HT1080 (cell line): ENCODE data around the gene SAMMSON. TPM values are rescaled to one million over a fixed set of nuclear protein-coding genes. Genes with fewer than 3 reads are reported as not detected.
A peak's percentile ranks its signal among the peaks of the same experiment; 100 is the strongest.

Experiments
- DNase-seq: peaks from one replicate; pipeline ENCODE4 v3.0.0-alpha.2; 2015; ENCODE audit warnings: low read depth
- polyA plus RNA-seq, 2 experiments: library from polyadenylated mRNA; depleted of rRNA; stranded (reverse); fragments of >200 nt; gene quantifications; 2 replicates each; pipeline ENCODE4 v1.2.3, GENCODE V29; 2015
- total RNA-seq: library from RNA; depleted of rRNA; stranded (reverse); fragments of >200 nt; shearing (Covaris generic); gene quantifications from 2 replicates; pipeline ENCODE4 v1.2.3, GENCODE V29; 2014; rRNA removed

SAMMSON gene
- total RNA-seq, result 0.43 and 0.93 TPM in 2 replicates
- polyA plus RNA-seq (2015; cell fraction: cytosol; rRNA removed), result 0.40 and 0.55 TPM in 2 replicates
- polyA plus RNA-seq (2015; cell fraction: nucleus; rRNA removed), result 0.49 and 0.57 TPM in 2 replicates

- peak; percentile 94 for DNase-seq
Observed at GRCh38 chr3:69999140-70000027, at the start of gene SAMMSON. SAMMSON (plus strand) TSS chr3:69999733.

- DNase-seq, result no peak
Observed at GRCh38 chr3:69951616-69952015, 47.9 kb upstream of the SAMMSON start.

GRCh38 chr3:69959581-69959980 is 40.0 kb upstream of the SAMMSON start:
- no peak for DNase-seq

GRCh38 chr3:69961706-69962439 is 37.7 kb upstream of the SAMMSON start:
- DNase-seq, result no peak

- DNase-seq, result no peak
Observed at GRCh38 chr3:69963643-69964042, 35.9 kb upstream of the SAMMSON start.

GRCh38 chr3:69967156-69967555 is 32.4 kb upstream of the SAMMSON start:
- DNase-seq, result no peak

GRCh38 chr3:69970827-69971226 is 28.7 kb upstream of the SAMMSON start:
- DNase-seq, result no peak

- no peak for DNase-seq
Observed at GRCh38 chr3:69972672-69973071, 26.9 kb upstream of the SAMMSON start.

- DNase-seq, result no peak
Observed at GRCh38 chr3:69976021-69976420, 23.5 kb upstream of the SAMMSON start.

- DNase-seq, result no peak
Observed at GRCh38 chr3:69983546-69984265, 15.8 kb upstream of the SAMMSON start.

- no peak for DNase-seq
Observed at GRCh38 chr3:69985266-69985665, 14.3 kb upstream of the SAMMSON start.

- DNase-seq, result no peak
Observed at GRCh38 chr3:69986419-69986818, 13.1 kb upstream of the SAMMSON start.

GRCh38 chr3:69987833-69988232 is 11.7 kb upstream of the SAMMSON start:
- DNase-seq, result no peak

- DNase-seq, result no peak
Observed at GRCh38 chr3:69993757-69994156, 5.8 kb upstream of the SAMMSON start.

- DNase-seq, result no peak
Observed at GRCh38 chr3:69994919-69995318, 4.6 kb upstream of the SAMMSON start.

- DNase-seq, result no peak
Observed at GRCh38 chr3:69997631-69998307, 1.8 kb upstream of the SAMMSON start.

- no peak for DNase-seq
Observed at GRCh38 chr3:69998759-69999139, 784 bp upstream of the SAMMSON start.

GRCh38 chr3:70000028-70000410 is 486 bp downstream of the SAMMSON start:
- DNase-seq, result no peak

GRCh38 chr3:70000563-70001081 is 1.1 kb downstream of the SAMMSON start:
- peak; percentile 31 for DNase-seq

- no peak for DNase-seq
Observed at GRCh38 chr3:70003119-70003518, 3.6 kb downstream of the SAMMSON start.

GRCh38 chr3:70006089-70006488 is 6.6 kb downstream of the SAMMSON start:
- no peak for DNase-seq
